NCI-H510A treated with DMSO at 0.1 percent for 48 hours (cell line): ENCODE data around the gene RPLP2.

Source experiments
- DNase-seq: peaks from one replicate; lab custom pipeline; 2025; lab: John Stamatoyannopoulos, UW

The RPLP2 gene

GRCh38 chr11:803770-804598 lies 5.8 kb upstream of the RPLP2 start:
- DNase-seq: peak; percentile 25

- no peak for DNase-seq
Measured at GRCh38 chr11:804599-804964, 5.2 kb upstream of the RPLP2 start.

GRCh38 chr11:808427-809286 lies 1.1 kb upstream of the RPLP2 start:
- DNase-seq: no peak

- no peak for DNase-seq
Measured at GRCh38 chr11:810040-810567, 337 bp downstream of the RPLP2 start.

GRCh38 chr11:811446-812245 lies 1.9 kb downstream of the RPLP2 start:
- DNase-seq: no peak

GRCh38 chr11:812390-812789 lies 2.6 kb downstream of the RPLP2 start:
- no peak for DNase-seq

GRCh38 chr11:813072-813455 lies 3.3 kb downstream of the RPLP2 start:
- no peak for DNase-seq

GRCh38 chr11:813456-814096 lies 3.8 kb downstream of the RPLP2 start:
- no peak for DNase-seq

- no peak for DNase-seq
Measured at GRCh38 chr11:815675-816432, 6.1 kb downstream of the RPLP2 start.

GRCh38 chr11:816433-816779 lies 6.6 kb downstream of the RPLP2 start:
- DNase-seq: no peak

GRCh38 chr11:818396-819128 lies 8.8 kb downstream of the RPLP2 start, which contains the start of gene PNPLA2:
Gene PNPLA2 (plus strand): TSS chr11:818914. CDS start chr11:819719, 805 bp downstream.
- DNase-seq: no peak

- peak; percentile 44 for DNase-seq
Measured at GRCh38 chr11:819129-819931, 9.6 kb downstream of the RPLP2 start.

GRCh38 chr11:819943-820649 lies 10.3 kb downstream of the RPLP2 start:
- peak; percentile 71 for DNase-seq

- DNase-seq: no peak
Measured at GRCh38 chr11:820655-821511, 11.1 kb downstream of the RPLP2 start.

- no peak for DNase-seq
Measured at GRCh38 chr11:821512-822371, 12.0 kb downstream of the RPLP2 start.

GRCh38 chr11:823441-824291 lies 13.9 kb downstream of the RPLP2 start:
- DNase-seq: peak; percentile 25
